ENCODE results near the gene ARHGAP6. TPM values are rescaled to one million over a fixed set of nuclear protein-coding genes. Genes with fewer than 3 reads are reported as not detected.

ARHGAP6 gene
- total and polyA plus RNA-seq, 4 donors: 5.1 to 19.5 (median 12.9) TPM

GRCh38 chrX:11328134-11328533 is 337.6 kb downstream of the ARHGAP6 start:
- Histone ChIP-seq H3K27me3 (ENCODE audit: control insufficient read depth in 1 of 2, insufficient read depth in 2 of 2, low read length in 1 of 2) (no peaks in the 10 kb centered on the region), H3K27ac (ENCODE audit: low read depth in 1 of 2, low read length in 2 of 2) (no peak overlapping the region), H3K36me3 (ENCODE audit: control insufficient read depth in 1 of 2, insufficient read depth in 2 of 2, low read length in 1 of 2) (no peaks in the 10 kb centered on the region), H3K9me3 (ENCODE audit: control insufficient read depth, low read length) (no peaks in the 10 kb centered on the region), H3K4me1 (ENCODE audit: control insufficient read depth in 1 of 2, insufficient read depth in 2 of 2, low read length in 2 of 2) (no peaks in the 10 kb centered on the region), H3K4me3 (ENCODE audit: low read length in 2 of 2) (no peak overlapping the region)
- 66 to 93% methylated on average over 3 of the region's 3 CpGs for WGBS, 2 donors
- ATAC-seq (ENCODE audit: low FRiP score) (no peak), DNase-seq (no peak)
- intact Hi-C loops (cut with DNase I): no loop called here

GRCh38 chrX:11321986-11322385 is 343.7 kb downstream of the ARHGAP6 start:
- H3K27me3 ChIP-seq (ENCODE audit: control insufficient read depth in 1 of 2, insufficient read depth in 2 of 2, low read length in 1 of 2): no peaks in the 10 kb centered on the region
- ATAC-seq (ENCODE audit: low FRiP score): peak; percentile 50

GRCh38 chrX:11319806-11320520 is 345.8 kb downstream of the ARHGAP6 start:
- H3K4me3 ChIP-seq (ENCODE audit: low read length in 2 of 2): no peak overlapping the region
- no peaks in the 10 kb centered on the region for H3K9me3 ChIP-seq (ENCODE audit: control insufficient read depth, low read length)
- H3K27ac ChIP-seq (ENCODE audit: low read depth in 1 of 2, low read length in 2 of 2): no peak overlapping the region
- no peaks in the 10 kb centered on the region for H3K36me3 ChIP-seq (ENCODE audit: control insufficient read depth in 1 of 2, insufficient read depth in 2 of 2, low read length in 1 of 2)
- H3K4me1 ChIP-seq (ENCODE audit: control insufficient read depth in 1 of 2, insufficient read depth in 2 of 2, low read length in 2 of 2): no peaks in the 10 kb centered on the region
- WGBS, 2 donors: 83 to 90% methylated on average over 7 of the region's 7 CpGs
- no peak for DNase-seq
- no peaks in the 10 kb centered on the region for H3K27me3 ChIP-seq (ENCODE audit: control insufficient read depth in 1 of 2, insufficient read depth in 2 of 2, low read length in 1 of 2)
- no peak for ATAC-seq (ENCODE audit: low FRiP score)
- intact Hi-C loops (cut with DNase I): no loop called here

More at GRCh38 chrX:11321986-11322385, 343.7 kb downstream of the ARHGAP6 start:
- Histone ChIP-seq H3K36me3 (ENCODE audit: control insufficient read depth in 1 of 2, insufficient read depth in 2 of 2, low read length in 1 of 2) (no peaks in the 10 kb centered on the region), H3K4me3 (ENCODE audit: low read length in 2 of 2) (no peak overlapping the region), H3K9me3 (ENCODE audit: control insufficient read depth, low read length) (no peaks in the 10 kb centered on the region), H3K27ac (ENCODE audit: low read depth in 1 of 2, low read length in 2 of 2) (no peak overlapping the region), H3K4me1 (ENCODE audit: control insufficient read depth in 1 of 2, insufficient read depth in 2 of 2, low read length in 2 of 2) (no peaks in the 10 kb centered on the region)
- no peak for DNase-seq
- intact Hi-C loops (cut with DNase I): no loop called here
- 65 to 88% methylated on average over 2 of the region's 2 CpGs for WGBS, 2 donors

GRCh38 chrX:11311706-11312105 is 354.0 kb downstream of the ARHGAP6 start:
- no peak for DNase-seq
- intact Hi-C loops (cut with DNase I): no loop called here
- H3K27ac ChIP-seq (ENCODE audit: low read depth in 1 of 2, low read length in 2 of 2): no peak overlapping the region
- no peaks in the 10 kb centered on the region for H3K9me3 ChIP-seq (ENCODE audit: control insufficient read depth, low read length)
- no peaks in the 10 kb centered on the region for H3K27me3 ChIP-seq (ENCODE audit: control insufficient read depth in 1 of 2, insufficient read depth in 2 of 2, low read length in 1 of 2)
- H3K4me1 ChIP-seq (ENCODE audit: control insufficient read depth in 1 of 2, insufficient read depth in 2 of 2, low read length in 2 of 2): no peaks in the 10 kb centered on the region
- 21 to 32% methylated on average over 7 of the region's 7 CpGs for WGBS, 2 donors
- no peak overlapping the region for H3K4me3 ChIP-seq (ENCODE audit: low read length in 2 of 2)
- no peaks in the 10 kb centered on the region for H3K36me3 ChIP-seq (ENCODE audit: control insufficient read depth in 1 of 2, insufficient read depth in 2 of 2, low read length in 1 of 2)
- ATAC-seq (ENCODE audit: low FRiP score): no peak

- no peaks in the 10 kb centered on the region for H3K4me1 ChIP-seq (ENCODE audit: control insufficient read depth in 1 of 2, insufficient read depth in 2 of 2, low read length in 2 of 2)
- no peak for ATAC-seq (ENCODE audit: low FRiP score)
- H3K36me3 ChIP-seq (ENCODE audit: control insufficient read depth in 1 of 2, insufficient read depth in 2 of 2, low read length in 1 of 2): no peaks in the 10 kb centered on the region
- 59 to 64% methylated on average over 5 of the region's 5 CpGs for WGBS, 2 donors
- DNase-seq: no peak
- no peak overlapping the region for H3K4me3 ChIP-seq (ENCODE audit: low read length in 2 of 2)
- no peaks in the 10 kb centered on the region for H3K27me3 ChIP-seq (ENCODE audit: control insufficient read depth in 1 of 2, insufficient read depth in 2 of 2, low read length in 1 of 2)
- no peak overlapping the region for H3K27ac ChIP-seq (ENCODE audit: low read depth in 1 of 2, low read length in 2 of 2)
- intact Hi-C loops (cut with DNase I): no loop called here
- H3K9me3 ChIP-seq (ENCODE audit: control insufficient read depth, low read length): no peaks in the 10 kb centered on the region
Measured at GRCh38 chrX:11309220-11309619, 356.5 kb downstream of the ARHGAP6 start.

GRCh38 chrX:11305641-11306040 is 360.1 kb downstream of the ARHGAP6 start:
- no peak overlapping the region for H3K27ac ChIP-seq (ENCODE audit: low read depth in 1 of 2, low read length in 2 of 2)
- intact Hi-C loops (cut with DNase I): no loop called here
- DNase-seq (no peak), ATAC-seq (ENCODE audit: low FRiP score) (no peak)
- H3K9me3 ChIP-seq (ENCODE audit: control insufficient read depth, low read length): no peaks in the 10 kb centered on the region
- 82 to 88% methylated on average over 1 of the region's 1 CpG for WGBS, 2 donors
- peaks cover 0 to 3% of the 10 kb centered on the region in 2 donors for H3K4me1 ChIP-seq (ENCODE audit: control insufficient read depth in 1 of 2, insufficient read depth in 2 of 2, low read length in 2 of 2)
- H3K36me3 ChIP-seq (ENCODE audit: control insufficient read depth in 1 of 2, insufficient read depth in 2 of 2, low read length in 1 of 2): no peaks in the 10 kb centered on the region
- no peak overlapping the region for H3K4me3 ChIP-seq (ENCODE audit: low read length in 2 of 2)
- H3K27me3 ChIP-seq (ENCODE audit: control insufficient read depth in 1 of 2, insufficient read depth in 2 of 2, low read length in 1 of 2): no peaks in the 10 kb centered on the region

GRCh38 chrX:11304829-11305228 is 360.9 kb downstream of the ARHGAP6 start:
- Histone ChIP-seq H3K4me3 (ENCODE audit: low read length in 2 of 2) (no peak overlapping the region), H3K4me1 (ENCODE audit: control insufficient read depth in 1 of 2, insufficient read depth in 2 of 2, low read length in 2 of 2) (peaks cover 0 to 3% of the 10 kb centered on the region in 2 donors), H3K27me3 (ENCODE audit: control insufficient read depth in 1 of 2, insufficient read depth in 2 of 2, low read length in 1 of 2) (no peaks in the 10 kb centered on the region), H3K27ac (ENCODE audit: low read depth in 1 of 2, low read length in 2 of 2) (no peak overlapping the region), H3K9me3 (ENCODE audit: control insufficient read depth, low read length) (no peaks in the 10 kb centered on the region), H3K36me3 (ENCODE audit: control insufficient read depth in 1 of 2, insufficient read depth in 2 of 2, low read length in 1 of 2) (no peaks in the 10 kb centered on the region)
- DNase-seq (no peak), ATAC-seq (ENCODE audit: low FRiP score) (no peak)
- 76 to 92% methylated on average over 6 of the region's 6 CpGs for WGBS, 2 donors
- intact Hi-C loops (cut with DNase I): no loop called here

GRCh38 chrX:11298600-11298999 is 367.1 kb downstream of the ARHGAP6 start:
- peaks cover 0 to 3% of the 10 kb centered on the region in 2 donors for H3K4me1 ChIP-seq (ENCODE audit: control insufficient read depth in 1 of 2, insufficient read depth in 2 of 2, low read length in 2 of 2)
- 86 to 97% methylated on average over 9 of the region's 9 CpGs for WGBS, 2 donors
- DNase-seq (no peak), ATAC-seq (ENCODE audit: low FRiP score) (no peak)
- no peaks in the 10 kb centered on the region for H3K36me3 ChIP-seq (ENCODE audit: control insufficient read depth in 1 of 2, insufficient read depth in 2 of 2, low read length in 1 of 2)
- no peaks in the 10 kb centered on the region for H3K27me3 ChIP-seq (ENCODE audit: control insufficient read depth in 1 of 2, insufficient read depth in 2 of 2, low read length in 1 of 2)
- H3K9me3 ChIP-seq (ENCODE audit: control insufficient read depth, low read length): no peaks in the 10 kb centered on the region
- intact Hi-C loops (cut with DNase I): no loop called here
- no peak overlapping the region for H3K4me3 ChIP-seq (ENCODE audit: low read length in 2 of 2)
- H3K27ac ChIP-seq (ENCODE audit: low read depth in 1 of 2, low read length in 2 of 2): no peak overlapping the region

- no peak for ATAC-seq (ENCODE audit: low FRiP score)
- DNase-seq: no peak
- Histone ChIP-seq H3K36me3 (ENCODE audit: control insufficient read depth in 1 of 2, insufficient read depth in 2 of 2, low read length in 1 of 2) (no peaks in the 10 kb centered on the region), H3K27ac (ENCODE audit: low read depth in 1 of 2, low read length in 2 of 2) (no peak overlapping the region), H3K9me3 (ENCODE audit: control insufficient read depth, low read length) (no peaks in the 10 kb centered on the region), H3K4me3 (ENCODE audit: low read length in 2 of 2) (no peak overlapping the region), H3K4me1 (ENCODE audit: control insufficient read depth in 1 of 2, insufficient read depth in 2 of 2, low read length in 2 of 2) (no peaks in the 10 kb centered on the region), H3K27me3 (ENCODE audit: control insufficient read depth in 1 of 2, insufficient read depth in 2 of 2, low read length in 1 of 2) (no peaks in the 10 kb centered on the region)
- WGBS, 2 donors: 51 to 65% methylated on average over 5 of the region's 5 CpGs
- intact Hi-C loops (cut with DNase I): no loop called here
Measured at GRCh38 chrX:11296051-11296450, 369.7 kb downstream of the ARHGAP6 start.
